ENCODE data around the gene FRK.

The FRK gene

DNA sequence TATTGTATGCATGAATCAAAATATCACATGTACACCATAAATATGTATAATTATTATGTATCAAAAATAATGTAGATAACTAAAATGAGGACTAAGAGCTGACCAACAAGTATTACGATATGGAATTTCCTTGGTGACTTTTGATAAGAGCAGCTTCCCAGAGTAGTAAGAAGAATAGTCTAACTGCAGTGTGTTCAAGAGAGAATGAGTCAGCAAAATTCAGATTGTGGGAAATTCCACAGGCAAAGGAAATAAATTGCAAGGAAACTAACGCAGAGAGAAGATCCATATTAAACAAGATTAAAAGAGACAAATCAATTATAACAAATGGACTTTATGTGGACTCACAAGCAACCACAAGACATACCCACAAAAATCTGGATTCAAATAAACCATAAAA lies 26.4 kb downstream of the FRK start:
- DNase-seq (ENCODE audit: low read depth): no peak

DNA sequence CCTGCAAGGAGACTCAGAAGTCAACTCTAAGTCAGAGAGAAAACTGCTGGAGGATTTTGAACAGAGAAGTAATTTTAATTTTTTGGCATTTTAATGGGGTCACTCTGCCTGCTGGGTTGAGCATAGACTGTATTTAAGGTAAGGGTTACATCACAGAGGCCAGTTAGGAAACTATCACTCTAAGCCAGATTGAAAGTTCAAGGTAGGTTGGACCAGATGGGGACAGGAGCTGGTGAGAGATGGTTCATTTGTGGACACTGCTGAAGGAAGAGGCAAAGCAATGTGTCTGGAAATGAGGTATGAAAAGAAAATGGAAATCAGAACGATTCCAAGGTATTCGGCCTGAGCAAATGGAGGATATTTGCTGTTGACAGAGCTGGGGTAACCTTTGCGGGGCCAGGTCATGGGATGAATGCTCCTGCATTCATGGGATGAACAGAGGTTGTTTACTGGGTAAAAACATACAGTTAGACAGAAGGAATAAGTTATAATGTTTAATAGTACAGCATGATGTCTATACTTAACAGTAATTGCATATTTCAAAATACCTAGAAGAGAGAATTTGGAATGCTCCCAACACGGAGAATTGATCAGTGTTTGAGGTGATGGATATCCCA lies 26.9 kb downstream of the FRK start:
- DNase-seq (ENCODE audit: low read depth): no peak

DNA sequence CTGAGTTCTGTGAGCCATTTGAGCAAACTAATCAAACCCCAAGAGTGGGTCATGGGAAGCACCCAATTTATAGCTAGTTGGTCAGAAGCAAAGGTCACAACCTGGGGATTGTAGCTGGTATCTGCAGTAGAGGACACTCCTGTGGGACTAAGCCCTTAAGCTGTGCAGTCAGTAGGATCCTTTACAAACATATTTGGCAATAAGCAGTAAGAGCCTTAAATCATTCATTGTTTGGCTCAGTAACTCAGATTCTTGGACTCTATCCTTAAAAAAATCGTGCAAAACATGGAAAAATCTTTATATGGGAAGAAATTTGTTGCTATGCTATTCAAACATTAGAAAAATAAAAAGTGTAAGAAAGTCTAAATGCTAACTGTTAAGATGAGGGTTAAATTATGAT lies 29.9 kb downstream of the FRK start:
- DNase-seq (ENCODE audit: low read depth): peak; percentile 33

DNA sequence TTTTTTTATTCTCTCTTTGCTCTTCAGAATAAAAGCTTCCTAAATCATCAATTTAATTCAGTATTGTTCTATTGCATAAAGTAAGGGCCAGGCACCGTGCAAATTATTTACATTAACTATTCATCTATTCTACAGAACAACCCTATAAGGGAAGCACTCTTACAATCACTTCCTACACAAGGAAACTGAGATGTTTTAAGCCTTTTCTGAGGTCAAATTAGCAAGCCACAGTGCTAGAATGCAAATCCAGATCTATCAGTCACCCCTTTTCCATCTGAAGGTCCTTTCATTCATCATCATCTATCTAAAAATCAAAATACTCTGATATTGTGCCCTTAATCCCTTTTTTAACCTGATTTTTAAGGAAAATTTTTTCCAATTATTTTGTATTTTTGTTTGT lies 31.2 kb downstream of the FRK start:
- DNase-seq (ENCODE audit: low read depth): no peak

DNA sequence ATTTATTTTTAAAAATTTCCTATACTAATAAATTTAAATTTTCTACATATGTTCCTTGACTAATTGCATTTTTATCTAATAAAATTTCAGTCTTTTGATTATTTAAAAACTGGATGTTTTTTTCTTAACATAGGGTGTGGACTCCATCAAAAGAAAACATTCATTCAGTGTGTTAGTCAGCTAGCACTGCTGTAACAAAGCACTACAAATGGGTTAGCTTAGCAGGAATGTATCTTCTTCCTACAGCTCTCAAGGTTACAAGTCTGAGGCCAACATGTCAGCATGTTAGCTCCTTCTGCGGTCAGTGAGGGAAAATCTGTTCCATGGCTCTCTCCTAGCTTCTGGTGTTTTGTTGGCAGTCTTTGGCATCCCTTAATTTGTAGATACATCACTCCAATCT lies 32.5 kb downstream of the FRK start:
- DNase-seq (ENCODE audit: low read depth): no peak

DNA sequence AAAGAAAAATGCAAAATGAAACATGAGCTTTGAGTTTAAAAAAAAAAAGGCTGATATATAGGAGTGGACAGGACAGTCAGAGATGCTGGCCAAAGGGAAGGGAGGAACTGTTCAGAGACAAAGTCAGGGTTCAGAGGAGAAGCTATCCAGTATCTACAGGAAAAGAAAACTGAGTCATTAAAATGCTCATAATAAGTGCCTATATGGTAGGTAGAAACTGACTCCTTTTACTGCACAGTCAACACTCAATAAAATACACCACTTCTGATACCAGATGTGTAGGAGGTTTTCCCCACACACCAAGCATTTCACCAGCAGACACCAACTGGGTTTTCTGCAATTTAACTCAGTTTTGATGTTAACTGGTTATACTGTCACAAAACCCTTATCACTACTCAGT lies 32.9 kb downstream of the FRK start:
- DNase-seq (ENCODE audit: low read depth): no peak

DNA sequence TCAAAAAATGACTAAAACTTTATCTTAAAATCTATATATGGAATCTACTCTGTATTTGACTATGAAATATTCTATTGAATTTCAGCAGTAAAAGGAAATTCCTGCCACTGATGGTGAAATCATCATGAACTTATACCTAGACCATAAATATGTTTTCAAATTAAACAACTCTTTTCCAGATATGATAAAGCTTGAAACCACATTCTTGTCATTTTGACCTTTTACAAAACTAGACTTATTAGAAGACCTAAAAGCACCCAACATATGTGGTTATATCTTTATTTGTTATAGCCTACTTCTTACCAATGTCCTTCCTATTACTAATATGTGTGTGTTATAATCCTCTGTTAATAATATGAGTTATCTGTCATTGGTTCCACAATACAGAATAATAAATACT lies 35.3 kb downstream of the FRK start:
- DNase-seq (ENCODE audit: low read depth): no peak

DNA sequence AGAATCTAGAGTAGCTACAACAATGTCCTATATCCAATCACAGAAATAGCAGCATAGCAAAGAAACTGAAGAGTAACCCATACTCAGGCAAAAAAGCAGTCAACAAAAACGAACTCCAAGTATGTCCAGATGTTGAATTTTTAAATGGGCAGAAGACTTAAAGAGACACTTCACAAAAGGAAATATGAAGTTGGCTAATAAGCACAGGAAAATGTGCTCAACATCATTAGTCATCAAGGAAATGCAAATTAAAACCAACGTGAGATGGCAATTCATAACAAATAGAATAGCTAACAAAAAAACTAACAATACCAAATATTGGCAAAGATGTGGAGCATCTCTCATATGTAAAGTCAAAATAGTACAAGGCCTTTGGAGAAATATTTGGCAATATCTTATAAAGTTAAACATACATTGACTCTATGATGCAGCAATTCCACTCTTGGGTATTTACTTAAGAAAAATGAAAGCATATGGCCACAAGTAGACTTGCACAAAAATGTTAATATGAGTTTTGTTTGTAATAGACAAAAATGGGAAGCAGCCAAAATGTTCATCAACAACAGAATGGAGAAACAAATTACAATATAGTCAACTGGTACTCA lies 37.7 kb downstream of the FRK start:
- no peak for DNase-seq (ENCODE audit: low read depth)

DNA sequence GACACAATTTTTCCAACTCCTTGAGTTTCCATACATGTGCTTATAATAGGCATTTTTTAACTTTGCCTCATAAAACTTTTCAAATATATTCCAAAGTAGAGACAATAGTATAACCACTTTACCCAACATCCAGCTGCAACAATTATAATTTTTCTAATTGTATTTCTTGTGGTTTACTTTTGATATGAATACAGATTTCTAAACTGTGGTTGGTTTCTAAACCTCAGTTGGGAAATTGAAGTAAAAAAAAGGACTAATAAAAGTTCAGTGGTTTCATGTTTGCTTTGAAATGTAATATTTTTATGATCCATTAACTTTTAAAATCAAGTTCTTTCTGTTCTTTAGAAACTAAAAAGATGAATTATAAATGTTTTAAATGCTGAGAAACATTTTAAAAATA lies 40.0 kb downstream of the FRK start:
- no peak for DNase-seq (ENCODE audit: low read depth)

DNA sequence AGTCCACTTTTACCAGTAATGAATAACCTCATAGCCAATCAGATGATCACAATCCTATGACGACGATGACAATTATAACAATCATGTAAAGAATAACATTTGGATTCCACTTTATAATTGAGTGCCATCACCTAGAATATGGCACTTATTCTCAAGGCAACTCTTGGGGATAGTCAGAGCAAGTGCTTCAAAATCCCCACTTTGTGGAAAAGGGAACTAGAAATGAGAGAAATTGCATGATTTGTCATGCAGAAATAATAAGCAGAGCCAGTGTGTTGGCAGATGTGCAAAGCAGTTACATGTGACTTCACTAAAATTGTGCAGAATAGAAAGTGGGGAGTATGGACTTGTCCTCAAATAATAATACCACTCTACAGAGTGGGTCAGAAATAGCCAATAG lies 41.3 kb downstream of the FRK start:
- no peak for DNase-seq (ENCODE audit: low read depth)

DNA sequence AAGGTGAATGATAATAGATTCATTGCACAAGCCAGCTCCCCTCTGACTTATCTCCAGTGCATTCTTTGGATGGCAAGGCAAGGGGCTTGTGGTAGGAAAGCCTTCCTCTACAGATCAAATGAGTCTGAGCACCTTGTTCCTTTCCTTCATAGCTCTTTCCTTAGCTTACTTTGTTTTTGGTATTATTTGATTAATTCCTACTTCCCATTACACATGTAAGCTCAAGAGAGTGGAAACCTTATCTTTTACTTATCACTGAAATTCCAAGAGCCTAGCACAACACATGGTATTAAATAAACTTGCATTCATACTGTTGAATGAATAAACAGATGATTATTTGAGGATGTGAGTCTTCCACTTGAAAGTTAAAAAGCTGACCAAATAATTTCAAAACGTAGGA lies 41.7 kb downstream of the FRK start:
- DNase-seq (ENCODE audit: low read depth): no peak

DNA sequence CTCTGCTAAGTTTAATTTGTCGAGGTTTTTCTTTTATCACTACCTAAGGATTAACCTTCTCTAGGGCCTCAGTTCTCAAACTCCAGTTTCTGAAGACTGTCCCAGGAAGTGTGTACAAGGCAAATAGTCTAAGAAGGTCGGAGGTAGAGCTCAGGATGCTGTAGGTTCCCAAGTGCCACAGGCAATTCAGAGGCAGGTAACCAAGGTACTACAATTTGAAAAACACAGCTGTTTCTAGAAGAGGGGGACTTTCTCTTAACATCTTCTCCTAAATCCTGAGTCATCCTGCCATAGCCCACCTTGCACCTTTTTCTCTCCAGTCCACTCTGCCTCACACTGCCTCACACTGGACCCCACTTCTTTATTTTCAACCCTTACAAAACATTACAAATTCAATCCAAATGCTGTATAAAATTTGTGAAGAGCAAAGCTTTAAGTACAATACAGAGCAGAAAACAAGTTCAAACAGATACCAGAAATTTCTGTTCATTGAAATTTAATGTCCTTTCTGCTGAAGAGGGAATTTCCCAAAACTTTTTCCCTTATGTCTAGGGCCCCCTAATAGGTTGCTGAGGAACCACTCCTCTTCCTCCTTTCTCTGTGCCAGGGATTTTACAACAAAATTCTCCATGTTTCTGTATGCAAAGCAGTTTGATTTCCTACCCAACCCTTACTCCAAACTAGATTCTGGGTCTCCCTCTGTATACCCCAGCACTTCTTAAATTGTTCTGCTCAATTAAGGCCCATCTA lies 43.0 kb downstream of the FRK start:
- DNase-seq (ENCODE audit: low read depth): no peak

DNA sequence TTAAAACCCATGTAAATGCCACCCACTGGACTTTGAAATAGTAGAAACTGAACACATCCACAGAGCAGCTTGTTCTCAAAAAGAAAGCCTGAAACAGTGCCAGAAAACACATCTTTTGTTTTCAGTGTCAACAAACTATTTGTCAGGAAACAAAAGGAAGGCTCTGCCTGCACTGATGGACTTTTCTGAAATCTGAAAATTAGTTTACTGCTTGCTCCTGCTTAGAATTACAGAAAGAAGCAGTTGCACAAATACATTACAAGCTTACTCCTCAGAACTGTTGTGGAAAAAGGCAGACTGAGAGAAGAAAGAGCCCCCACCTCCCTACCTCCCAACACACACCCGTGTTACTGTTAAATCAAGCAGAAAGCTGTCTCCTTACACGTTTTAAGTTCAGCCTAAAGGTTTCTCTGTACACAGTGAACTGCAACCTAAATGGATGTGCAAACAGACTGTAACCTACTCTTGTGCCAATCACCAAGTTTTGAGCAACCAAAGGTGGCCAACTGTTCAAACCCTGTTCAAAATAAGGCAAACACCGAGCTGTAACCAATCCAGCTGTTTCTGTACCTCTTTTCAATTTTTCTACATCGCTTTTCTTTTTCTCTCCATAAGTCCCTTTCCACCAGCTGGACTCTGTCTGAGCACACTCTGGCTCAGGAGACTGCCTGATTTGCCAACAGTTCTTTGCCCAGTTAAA lies 43.7 kb downstream of the FRK start:
- no peak for DNase-seq (ENCODE audit: low read depth)

DNA sequence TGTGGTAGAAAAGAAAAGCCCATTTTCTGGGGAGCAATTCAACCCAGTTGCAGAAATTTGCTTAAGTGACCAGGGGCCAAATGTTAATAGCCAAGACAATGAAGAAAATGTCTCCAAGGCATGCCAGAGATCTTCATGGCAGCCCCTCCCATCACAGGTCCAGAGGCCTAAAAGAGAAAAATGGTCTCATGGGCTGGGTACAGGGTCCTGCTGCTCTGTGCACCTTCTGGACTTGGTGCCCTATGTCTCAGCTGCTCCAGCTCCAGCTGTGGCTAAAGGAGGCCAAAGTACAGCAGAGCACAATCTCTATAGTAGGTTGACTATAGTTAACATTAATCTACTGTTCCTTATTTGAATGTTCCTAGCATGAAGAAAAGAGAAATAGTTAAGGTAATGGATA lies 44.7 kb downstream of the FRK start:
- DNase-seq (ENCODE audit: low read depth): no peak

DNA sequence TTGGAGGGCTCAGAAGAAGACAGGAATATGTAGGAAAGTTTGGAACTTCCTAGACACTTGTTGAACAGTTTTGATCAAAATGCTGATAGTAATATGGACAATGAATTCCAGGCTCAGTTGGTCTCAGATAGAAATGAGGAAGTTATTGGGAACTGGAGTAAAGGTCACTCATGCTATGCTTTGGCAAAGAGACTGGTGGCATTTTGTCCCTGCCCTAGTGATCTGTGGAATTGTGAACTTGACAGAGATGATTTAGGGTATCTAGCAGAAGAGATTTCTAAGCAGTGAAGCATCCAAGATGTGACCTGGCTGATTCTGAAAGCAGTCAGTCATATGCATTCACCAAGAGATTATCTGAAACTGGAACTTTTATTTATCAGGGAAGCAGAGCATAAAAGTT lies 45.1 kb downstream of the FRK start:
- no peak for DNase-seq (ENCODE audit: low read depth)

DNA sequence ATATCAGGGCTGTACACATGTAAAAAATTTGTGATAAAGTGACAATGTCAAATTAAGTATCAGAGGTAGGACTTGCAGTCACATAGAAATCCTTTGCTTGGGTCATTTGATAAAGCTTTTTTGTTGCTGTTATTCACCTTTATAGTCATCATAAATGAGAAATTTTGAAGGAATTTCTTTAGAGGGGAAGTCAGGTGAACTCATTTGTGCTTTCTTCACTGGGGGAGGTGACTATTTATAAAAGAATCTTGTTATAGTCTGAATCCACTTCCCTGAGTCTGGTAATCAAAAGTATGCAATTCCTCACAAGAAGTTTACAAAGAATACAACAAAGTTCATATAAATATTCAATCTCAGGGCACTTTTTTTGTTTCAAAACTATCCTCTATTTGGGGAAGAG lies 47.7 kb downstream of the FRK start:
- no peak for DNase-seq (ENCODE audit: low read depth)

DNA sequence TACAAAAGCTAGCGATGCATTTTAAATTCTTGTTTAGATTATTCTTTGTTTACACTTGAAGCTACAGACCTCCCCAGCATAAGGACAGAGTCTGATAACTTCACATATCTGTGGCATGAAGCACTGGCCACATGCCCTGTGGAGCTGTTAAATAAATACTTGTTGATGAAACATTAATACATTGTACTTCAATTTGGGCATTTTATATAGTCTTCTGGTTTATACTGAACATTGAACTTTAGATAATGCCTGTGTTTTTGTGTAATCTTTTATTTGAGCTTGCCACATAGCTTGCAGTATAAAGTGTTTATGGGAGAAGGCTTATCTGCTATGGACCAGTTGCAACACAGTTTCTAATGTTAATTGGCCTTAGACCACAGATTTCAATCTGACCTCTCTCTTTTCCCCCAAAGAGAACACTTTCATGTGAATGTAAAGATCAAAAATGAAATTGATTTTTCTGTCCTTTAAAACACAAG lies 48.2 kb downstream of the FRK start:
- DNase-seq (ENCODE audit: low read depth): no peak

DNA sequence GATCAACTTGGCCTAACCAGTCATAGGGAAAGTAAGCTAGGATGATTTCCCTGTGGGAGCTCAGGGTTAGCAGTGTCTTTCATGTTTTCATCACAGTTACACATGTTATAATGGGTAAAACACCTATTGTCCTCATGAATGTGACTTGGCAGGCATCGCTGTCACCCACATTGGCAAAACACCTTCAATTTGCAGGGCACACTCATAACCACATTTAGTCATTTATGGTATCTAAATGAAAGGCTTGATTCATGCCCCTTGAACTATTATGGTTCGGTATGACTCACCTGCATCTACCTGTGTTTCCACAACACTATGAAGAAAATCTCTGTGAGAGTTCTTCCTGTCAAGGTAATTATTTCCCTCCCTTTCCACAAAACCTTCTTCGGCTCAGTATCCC lies 49.2 kb downstream of the FRK start:
- DNase-seq (ENCODE audit: low read depth): no peak

DNA sequence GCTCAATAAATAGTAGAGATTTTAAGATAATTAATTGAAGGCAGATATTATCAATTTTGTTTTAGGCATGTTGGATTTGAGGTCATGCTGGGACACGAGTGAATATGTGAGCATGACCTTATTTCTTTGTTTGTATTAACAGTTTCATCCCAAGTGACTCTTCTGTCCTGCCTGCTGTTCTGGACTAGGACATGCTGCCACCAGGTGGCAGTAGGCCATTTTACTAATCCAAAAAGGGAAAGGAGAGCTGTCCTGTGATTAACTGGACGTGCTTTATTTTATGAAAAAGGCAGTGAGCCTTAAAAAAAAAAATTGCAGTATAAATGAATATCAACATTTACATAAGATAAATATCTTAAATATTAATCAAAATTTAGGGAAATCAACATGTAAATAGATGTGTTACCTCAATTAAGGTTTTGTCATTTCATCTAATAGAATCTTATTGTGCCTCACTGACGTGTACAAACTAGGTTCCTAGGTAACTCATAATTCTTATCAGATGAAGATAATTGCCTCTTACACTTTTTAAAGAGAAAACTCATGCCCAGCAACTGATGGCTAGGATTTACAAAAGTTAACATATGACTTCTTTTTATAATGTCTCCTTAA lies 49.8 kb downstream of the FRK start:
- DNase-seq (ENCODE audit: low read depth): no peak

DNA sequence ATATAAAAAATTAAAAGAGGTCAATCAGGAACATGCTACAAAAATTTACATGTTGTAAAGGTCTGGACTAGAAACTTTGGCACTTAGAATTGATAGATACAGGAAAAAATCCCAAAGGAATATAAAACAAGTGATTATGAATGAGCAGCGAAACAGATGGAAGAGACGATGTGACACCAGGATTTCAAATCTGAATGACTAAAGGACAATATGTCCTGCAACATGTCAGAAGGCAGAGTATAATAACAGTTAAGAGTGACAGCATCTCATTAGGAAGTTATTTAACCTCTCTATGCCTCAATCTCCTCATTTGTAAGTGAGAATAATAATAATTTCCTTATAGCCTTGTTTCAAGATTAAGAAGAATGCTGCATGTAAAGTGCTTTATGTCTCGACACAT lies 50.3 kb downstream of the FRK start:
- DNase-seq (ENCODE audit: low read depth): no peak

DNA sequence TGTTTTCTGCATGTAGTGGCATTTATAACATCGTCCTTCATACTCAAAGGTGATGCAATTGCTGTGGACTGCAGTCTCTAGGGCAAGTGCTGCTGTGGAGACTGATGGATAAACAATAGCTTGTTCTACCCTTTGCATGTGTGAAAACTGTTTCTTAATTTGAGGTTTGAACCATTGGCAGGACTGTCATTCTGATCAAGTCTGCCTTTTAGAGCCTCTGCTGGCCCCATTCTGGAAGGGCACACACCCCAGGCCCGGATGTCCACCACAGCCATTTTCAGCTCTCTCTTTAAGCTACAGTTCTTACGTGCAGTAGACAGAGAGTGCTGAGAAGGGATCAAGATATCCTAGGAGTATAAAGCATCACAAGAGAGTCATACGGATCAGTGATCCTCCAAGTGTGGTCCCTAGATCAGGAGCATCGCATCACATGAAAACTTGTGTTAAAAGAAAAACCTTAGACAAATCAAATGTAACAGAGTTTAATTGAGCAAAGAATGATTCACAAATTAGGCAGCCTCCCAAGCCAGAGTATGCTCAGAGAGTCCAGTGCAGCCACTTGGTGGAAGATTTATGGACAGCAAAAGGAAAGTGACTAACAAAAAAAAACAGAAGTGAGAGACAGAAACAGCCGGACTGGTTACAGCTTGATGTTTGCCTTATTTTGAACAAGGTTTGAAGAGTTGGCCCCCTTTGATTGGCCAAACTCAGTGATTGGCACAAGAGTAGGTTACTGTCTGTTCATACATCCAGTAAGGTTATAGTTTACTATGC lies 52.0 kb downstream of the FRK start:
- peak; percentile 75 for DNase-seq (ENCODE audit: low read depth)
